NK-92 (cell line): ENCODE results near the gene OTUB1.
"Not testable (repeated sequence)": the region's sequence is repeated elsewhere in the genome, so short reads cannot be mapped to it uniquely, and the experiment has no call there.

ENCODE experiments used
- DNase-seq: peaks from one replicate; lab custom pipeline; 2025; ENCODE audit not compliant: unreplicated experiment; lab: John Stamatoyannopoulos, UW

OTUB1 gene, protein sequence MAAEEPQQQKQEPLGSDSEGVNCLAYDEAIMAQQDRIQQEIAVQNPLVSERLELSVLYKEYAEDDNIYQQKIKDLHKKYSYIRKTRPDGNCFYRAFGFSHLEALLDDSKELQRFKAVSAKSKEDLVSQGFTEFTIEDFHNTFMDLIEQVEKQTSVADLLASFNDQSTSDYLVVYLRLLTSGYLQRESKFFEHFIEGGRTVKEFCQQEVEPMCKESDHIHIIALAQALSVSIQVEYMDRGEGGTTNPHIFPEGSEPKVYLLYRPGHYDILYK

DNA sequence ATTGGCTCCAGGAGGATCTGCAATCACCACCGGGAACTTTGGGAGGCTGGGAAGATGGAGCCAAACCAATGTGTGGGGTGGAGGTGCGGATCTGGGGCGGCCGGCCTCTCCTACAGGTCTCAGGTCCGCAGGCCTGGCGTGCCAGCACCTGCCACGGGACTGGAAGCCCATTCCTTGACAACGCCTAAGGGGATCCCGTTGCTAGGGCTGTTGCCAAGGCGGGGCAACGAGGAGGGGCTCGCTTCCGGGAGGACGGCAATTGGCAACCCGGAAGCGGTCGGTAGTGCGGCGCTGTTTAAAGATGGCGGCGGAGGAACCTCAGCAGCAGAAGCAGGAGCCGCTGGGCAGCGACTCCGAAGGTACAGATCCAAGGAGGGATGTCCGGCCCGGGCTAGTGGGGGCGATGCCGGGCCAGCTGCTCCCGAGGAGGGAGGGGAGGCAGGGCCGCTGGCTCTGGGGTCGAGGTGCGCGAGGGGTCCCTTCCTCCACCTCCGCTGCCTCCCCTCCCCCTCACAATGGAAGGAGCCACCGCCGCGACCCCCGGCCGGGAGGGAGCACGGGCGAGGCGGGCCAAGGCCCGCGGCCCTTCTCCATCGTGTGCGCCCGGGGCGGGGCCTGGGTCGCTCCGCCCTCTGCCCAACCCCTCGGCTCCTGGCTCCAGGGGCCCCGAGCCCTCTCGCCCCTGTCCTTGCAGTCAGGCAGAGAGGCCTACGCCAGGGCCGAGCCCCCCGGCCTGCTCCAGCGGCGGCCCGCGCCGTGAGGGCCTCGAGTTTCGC lies at the start of gene OTUB1:
OTUB1 (plus strand) TSS at position 283 of the 776 bp plus-strand sequence; CDS start at position 302, 19 bp downstream.
- no peak for DNase-seq

DNA sequence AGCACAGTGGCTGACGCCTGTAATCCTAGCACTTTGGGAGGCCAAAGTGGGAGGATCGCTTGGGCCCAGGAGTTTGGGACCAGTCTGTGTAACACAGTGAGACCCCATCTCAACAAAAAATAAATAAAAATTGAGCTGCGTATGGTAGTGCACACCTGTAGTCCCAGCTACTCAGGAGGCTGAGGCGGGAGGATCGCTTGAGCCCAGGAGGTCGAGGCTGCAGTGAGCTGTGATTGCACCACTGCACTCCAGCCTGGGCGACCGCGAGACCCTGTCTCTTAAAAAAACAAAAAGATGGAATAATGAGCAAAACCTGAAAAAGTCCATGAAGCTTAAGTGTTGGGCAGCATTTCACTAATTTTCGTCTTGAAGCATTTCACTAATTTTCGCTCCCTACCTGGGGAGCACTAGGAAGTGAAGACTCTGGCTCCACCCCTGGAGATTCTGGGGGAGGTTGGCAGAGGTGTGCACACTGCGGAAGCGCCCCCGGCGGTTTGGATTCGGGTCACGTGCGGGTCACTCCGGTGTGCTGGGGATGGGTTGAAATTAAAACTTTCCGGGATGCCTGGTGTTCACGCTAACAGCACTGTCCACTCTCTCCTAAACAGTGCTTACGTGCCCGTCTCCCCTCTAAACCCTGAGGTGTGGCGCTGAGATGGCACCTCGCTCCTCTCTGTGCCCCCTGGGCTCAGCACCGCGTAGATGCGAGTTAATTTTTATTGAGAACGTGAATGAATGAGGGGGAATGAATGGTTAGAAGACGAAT lies 48.3 kb upstream of the OTUB1 start:
- no peak for DNase-seq

DNA sequence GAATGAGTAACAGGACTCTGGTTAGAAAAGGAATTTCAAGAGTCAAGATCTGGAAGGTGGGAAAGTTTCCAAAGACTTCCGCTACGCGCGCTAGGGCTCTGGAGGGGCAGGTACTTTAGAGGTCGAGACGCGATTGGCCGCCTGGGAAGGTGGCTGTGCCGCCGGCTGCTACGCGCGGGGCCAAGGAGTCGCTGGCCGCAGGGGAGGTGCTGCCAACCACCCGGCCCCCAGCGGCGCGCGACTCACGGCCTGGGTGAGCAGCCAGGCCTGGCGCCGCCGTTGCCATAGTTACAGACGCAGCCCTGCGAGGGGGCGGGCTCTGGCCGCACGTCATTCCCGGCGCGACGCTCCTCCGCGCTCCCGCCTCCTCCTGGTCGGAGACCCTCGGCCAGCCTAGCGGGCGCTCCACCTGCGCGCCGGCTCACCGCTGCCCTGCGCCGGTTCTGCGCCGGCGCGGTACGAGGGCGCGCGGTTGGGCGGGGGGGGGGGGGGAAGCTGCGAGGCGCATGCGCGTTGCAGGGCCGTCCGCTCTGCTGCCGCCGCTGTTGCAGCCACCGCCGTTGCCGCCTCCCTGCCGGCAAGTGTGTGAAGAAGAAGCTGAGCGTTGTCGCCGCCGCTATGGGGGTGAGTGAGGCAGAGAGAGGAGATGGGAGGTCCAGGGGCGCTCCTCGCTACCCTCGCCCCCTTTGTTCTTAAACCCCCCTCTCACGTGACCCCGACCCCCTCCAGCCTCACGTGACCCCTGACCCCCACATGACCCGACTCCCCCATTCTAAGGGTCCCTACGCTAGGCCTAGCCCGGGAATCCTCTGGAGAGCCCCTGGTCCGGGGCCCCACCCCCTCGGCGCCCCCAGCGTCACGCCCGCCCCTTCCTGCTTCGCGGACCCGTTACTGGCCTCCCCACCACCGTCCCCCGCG lies 47.5 kb upstream of the OTUB1 start, which contains the start of gene NAA40:
NAA40 (plus strand) TSS at position 524 of the 918 bp plus-strand sequence; CDS start at position 619, 95 bp downstream.
- DNase-seq = peak; percentile 63

DNA sequence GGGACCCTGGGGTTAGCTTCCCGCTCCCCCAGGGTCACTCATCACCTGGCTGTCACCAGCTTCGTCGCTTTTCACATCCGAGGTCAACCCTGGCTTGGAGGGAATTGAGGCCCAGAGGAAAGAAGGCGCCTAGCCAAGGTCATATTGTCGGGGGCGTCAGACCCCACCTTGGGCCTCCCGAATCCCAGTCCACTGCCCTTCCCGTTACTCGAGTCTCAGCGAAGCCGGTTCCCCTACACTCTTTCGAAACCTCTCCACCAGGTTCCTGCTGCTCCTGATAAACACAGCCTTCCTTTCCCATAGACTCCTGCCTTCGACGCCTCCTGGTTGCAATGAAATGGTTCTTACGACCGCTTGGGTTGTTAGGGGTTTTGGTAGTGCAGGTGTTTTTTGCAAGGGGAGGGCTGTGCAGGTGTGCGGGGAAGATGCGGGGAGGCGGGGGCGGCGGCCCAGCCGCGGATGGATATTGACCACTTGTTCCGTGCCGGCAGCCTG lies 46.8 kb upstream of the OTUB1 start:
- no peak for DNase-seq

DNA sequence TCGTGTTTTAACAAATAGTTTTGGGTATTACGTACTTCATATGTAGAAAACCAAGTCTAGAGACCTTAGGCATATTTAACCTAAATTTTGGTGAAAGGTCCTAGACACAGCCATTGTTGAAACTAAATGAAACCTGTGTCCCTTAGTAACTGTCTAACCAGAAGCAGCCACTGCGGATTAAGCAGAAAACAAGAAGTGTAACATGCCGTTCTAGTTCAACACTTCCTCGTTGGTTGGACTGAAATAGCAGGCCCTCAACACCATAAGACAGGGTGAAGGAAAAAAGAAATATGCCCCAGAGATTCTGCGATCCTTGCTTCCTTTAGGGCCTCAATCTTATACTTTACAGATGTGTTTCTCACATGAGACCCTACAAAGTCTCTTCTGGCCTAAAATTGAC lies 45.5 kb upstream of the OTUB1 start:
- no peak for DNase-seq

DNA sequence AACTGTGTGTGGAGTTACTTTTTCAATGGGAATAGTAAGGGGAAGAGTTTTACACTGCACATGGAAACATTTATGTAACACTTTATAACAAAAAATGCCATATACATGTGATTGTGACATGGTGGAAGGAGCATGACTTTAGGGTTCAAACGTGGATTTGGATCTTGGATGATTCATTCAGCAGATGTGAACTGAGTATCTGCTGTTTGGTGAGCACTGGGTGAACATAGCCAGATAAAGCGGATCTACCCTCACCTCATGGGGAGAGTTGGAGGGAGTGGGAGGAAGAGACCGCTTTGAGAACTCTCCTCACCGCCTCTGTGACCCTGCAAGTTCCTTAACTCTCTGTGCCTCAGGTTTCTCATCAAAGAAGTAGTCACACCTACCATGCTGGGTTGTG lies 44.3 kb upstream of the OTUB1 start:
- no peak for DNase-seq

DNA sequence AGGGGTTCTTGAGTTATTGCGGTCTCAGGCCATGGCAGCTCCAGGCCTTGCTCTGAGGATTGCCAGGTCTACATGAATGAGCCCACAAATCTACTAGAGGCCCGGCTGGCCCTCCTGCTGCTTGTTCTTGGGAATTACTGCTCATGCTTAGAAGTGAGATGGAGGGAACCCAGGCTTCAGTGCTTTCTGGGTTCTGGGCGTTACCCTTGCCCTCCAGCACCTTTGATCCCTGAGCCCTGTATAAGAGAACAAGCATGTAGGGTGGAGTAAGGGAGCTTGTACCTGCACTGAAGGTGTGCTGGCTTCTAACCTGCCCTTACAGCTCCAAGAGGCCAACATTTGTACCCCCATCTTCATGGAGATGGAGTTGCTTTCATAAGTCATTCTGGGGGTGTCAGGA lies 43.4 kb upstream of the OTUB1 start:
- DNase-seq = no peak

DNA sequence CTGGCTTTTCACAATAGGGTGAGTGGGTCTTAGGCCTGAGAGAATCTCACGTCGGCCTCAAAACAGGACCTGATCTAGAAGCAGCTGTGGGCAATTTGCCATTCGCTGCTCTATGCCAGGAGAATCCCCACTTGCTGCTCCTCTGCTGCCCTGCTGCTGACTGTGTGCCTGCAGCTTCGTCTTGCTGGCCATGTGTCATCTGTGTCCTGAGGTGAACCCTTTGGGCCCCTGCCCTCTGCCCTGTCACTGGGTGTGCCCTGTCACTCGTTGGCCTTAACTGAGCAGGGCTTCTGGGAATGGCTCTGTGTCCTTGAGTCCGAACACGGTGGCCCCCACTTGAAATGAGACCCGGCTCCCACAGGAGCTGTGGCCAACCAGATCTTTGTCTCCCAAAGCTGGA lies 41.3 kb upstream of the OTUB1 start:
- no peak for DNase-seq

DNA sequence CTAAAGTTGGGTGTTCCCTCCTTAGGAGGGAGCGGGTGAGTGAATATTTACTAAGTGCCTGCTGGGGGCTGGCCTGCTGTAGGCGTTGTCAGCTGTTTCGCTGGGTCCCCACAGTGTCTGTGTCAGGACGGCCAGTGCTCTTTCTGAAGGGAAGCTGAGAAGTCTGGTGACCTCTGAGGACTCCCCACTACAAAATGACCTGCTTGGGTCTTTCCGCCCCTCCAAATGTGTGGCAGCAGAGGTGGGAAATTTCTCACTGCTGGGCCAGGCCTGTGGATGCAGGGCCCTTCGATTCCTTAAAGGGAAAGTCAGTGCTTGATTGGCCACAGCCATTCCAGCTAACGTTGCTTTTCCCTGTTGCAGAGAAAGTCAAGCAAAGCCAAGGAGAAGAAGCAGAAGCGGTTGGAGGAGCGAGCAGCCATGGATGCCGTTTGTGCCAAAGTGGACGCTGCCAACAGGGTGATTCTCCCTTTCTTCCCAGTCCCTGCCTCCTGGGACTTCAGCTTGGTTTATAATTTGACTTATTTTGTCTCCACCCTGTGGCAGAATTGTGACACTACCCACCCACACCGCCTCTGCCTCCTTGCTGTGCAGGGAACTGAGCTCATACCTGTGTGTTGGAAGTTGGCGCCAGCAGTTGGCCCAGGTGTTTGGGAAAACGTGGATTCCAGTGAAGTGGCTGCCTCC lies 40.6 kb upstream of the OTUB1 start:
- no peak for DNase-seq

DNA sequence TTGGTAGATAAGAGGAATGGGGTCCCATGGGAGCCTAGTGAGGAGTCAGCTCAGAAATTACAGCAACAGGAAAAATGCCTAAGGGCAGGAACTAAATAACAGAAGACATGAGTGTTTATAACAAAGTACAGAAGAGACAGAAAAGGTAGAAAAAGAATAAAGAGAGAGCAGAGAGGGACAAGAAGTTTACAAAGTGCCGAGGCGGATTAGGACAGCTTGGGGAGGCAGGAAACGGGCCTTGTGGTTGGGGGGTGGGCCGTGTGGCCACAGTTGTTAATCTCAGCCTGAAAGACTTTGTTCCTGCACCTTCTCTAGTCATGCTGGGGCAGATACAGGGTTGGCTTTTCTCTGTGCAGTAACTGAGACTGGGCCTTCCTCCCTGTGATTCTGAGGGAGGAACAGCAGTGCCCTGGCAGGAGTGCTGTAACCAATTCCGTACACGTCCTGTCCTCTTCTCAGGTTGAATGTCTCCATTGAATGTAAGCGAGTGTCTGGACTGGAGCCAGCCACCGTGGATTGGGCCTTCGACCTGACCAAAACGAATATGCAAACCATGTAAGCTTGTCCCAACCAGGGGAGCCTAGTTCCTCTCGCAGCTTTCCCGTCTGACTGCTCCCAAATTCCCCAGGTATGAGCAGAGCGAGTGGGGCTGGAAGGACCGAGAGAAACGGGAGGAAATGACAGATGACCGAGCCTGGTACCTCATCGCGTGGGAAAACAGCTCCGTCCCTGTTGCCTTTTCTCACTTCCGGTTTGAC lies 34.3 kb upstream of the OTUB1 start:
- no peak for DNase-seq

DNA sequence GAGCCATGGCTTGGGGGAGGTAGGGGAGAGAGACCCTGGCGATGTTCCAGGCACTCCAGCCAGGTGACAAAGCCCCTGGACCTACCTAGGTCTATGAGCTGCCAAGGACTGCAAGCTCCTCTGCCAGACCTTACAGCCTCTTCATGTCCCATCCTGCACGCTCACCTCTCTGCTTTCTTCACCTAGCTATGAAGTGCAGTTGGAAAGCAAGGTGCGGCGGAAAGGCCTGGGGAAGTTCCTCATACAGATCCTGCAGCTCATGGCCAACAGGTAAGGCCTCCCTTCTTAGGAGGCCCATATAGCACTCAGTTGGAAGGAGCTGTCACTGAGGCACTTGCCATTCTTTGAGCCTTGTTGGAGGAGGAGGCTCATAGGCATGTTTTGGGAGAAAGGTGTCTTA lies 33.7 kb upstream of the OTUB1 start:
- DNase-seq = no peak

DNA sequence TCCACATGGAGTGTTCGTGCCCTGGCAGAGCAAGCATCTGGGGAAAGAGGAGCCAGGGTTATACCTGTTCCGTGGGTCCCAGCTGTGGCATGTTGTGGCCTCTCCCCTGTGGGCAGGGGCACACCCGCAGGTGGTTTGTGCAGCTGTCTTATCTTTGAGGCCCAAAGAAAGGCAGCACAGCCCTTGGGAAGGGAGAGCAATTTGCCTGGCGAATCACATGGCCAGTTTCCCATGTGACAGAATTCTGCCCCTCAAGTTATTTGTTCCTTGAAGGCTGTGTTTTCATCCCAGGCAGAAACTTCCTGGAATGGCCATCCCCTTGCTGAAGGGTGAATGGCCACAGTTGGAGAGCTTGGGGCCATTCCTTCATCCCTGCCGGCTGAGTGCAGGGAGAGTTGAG lies 28.2 kb upstream of the OTUB1 start:
- DNase-seq = no peak

DNA sequence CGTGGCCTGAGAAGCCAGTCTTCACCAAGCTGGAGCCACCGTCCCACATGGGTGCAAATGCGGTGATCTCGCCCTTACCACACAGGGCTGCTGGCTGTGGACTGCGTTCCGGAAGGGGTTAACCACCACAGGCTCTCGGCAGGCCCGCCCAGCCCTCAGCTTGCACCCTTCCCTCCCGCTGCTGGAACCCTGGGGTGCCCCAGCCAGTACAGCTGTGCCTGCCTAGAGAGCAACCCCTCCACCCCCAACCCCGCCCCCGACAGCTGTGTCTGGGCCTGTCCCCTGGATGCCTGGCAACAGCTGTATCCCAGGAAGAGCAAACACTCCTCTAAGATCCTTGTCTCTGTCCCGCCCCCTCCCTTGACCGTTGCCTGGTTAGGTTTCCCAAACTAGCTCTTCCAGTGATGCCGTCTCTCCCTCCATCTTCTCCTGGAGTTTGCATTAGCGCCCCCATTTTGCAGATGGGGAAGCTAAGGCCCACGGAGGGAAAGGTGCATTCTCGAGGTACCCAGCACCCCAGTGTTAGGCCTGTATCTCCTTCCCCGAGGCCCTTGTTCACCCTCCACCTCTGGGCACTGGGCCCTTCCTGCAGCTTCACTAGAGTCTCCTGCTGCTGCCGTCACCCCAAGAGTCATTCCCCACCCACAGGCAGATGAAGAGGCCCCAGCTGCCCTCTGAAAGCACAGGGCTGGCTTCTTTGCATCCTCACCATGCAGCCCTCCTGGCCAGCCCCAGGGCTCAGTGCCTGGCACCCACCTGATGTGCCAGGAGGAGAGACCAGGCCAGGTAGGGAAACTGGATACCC lies 24.4 kb upstream of the OTUB1 start:
- DNase-seq = no peak

DNA sequence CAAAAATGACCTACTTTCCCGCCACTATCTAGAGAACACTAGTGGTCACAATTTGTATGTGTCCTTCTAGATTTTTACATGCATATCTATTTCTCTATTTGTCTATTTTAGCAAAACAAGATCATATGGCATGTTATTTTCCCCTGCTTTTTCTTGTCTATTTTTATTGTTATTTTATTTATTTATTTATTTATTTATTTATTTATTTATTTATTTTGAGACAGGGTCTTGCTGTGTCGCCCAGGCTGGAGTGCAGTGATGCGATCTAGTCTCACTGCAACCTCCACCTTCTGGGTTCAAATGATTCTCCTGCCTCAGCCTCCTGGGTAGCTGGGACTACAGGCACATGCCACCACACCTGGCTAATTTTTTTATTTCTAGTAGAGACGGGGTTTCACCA lies 22.3 kb upstream of the OTUB1 start:
- DNase-seq = not testable (repeated sequence)

DNA sequence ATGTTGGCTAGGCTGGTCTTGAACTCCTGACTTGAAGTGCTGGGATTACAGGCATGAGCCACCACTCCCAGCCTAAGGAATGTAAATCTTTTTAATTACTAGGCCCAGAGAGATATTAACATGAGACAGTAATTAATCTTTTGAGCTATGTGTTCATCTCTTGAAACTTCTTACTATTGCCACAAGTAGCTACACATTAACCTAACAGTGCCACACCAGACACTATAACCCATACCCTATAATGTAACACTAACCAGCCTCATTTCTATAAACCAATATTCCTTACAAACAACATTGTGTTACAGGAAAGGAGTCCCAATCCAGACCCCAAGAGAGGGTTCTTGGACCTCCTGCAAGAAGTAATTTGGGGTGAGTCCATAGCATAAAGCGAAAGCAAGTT lies 19.8 kb upstream of the OTUB1 start:
- no peak for DNase-seq

DNA sequence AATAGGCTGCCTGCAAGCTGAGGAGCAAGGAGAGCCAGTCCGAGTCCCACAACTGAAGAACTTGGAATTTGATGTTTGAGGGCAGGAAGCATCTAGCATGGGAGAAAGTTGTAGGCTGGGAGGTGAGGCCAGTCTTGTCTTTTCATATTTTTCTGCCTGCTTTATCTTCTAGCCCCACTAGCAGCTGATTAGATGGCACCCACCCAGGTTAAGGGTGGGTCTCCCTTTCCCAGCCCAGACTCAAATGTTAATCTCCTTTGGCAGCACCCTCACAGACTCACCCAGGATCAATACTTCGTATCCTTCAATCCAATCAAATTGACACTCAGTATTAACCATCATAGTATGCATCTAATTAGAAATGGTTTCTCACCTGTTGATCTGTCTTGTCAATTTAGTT lies 16.8 kb upstream of the OTUB1 start:
- no peak for DNase-seq

DNA sequence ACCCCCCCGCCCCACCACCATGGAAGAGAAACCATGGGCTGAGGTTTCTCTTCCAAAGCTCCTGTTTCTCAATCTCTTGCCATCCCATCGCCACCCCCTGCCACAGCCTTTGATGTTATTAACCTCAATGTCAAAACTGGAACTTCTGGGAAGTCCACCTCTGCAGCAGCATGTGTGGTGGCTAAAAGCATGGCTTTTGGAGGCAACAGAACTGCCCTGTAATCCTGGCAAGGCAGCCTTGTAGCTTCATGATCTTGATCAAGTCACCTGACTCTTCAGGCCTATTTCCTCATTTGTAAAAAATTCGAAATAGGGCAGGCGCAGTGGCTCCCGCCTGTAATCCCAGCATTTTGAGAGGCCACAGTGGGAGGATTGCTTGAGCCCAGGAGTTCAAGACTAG lies 15.3 kb upstream of the OTUB1 start:
- no peak for DNase-seq

DNA sequence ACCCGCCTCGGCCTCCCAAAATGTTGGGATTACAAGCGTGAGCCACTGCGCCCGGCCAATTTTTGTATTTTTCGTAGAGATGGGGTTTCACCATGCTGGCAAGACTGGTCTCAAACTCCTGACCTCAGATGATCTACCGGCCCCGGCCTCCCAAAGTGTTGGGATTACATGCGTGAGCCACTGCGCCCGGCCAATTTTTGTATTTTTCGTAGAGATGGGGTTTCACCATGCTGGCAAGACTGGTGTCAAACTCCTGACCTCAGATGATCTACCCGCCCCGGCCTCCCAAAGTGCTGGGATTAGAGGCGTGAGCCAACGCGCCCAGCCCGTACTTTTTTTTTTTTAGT lies 12.4 kb upstream of the OTUB1 start:
- not testable (repeated sequence) for DNase-seq
